ENCODE data around the gene VCAM1. TPM values are rescaled to one million over a fixed set of nuclear protein-coding genes. Genes with fewer than 3 reads are reported as not detected.
"Not testable (repeated sequence)": the region's sequence is repeated elsewhere in the genome, so short reads cannot be mapped to it uniquely, and the experiment has no call there.

VCAM1 gene
- total RNA-seq, 1 experiment from 2014 or later: not detected

DNA sequence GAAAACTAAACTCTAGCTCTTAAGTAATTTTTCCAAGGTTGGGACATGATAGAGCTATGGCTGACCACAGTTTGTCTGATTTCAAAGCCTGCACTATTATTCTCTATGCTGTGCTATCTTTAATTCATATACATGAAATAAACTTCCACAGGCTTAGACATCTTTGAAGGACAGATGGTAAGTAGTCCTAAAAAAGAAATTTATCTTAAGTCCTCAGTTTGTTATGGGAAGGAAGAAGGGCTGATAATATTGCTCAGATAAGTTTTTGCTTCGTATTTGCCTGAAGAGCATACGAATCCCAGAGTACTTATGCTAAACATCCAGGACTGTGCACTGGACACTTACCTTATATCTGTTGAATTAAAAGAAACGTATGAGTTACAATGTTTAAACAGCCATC, 39.6 kb downstream of the VCAM1 start:
- H3K27me3 ChIP-seq: no peaks in the 10 kb centered on the region
- no peak overlapping the region for H3K4me3 ChIP-seq
- no peaks in the 10 kb centered on the region for H3K9me3 ChIP-seq

DNA sequence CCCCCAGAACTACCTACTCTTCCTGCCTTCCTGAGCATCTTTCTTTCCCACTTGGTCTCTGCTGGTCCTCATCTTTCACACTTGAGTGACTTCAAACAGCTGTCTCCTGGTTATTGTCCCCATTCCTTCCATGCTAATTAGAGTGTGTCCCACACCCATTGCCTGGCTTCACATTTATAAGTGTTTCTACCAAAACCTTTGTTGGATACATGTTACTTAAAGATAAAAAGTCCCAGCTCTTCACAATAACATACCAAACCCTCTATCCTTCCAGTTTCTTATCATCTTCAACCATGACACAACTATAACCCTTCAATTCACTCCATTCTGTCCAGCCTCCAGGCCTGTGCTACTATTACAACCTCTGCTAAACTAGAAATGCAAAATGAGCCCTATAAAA, 41.0 kb downstream of the VCAM1 start:
- DNase-seq: no peak
- Histone ChIP-seq H3K9me3 (no peaks in the 10 kb centered on the region), H3K4me3 (no peak overlapping the region), H3K36me3 (no peaks in the 10 kb centered on the region), H3K27me3 (no peaks in the 10 kb centered on the region)

More for the DNA sequence above, 39.6 kb downstream of the VCAM1 start:
- DNase-seq: no peak
- no peaks in the 10 kb centered on the region for H3K36me3 ChIP-seq

DNA sequence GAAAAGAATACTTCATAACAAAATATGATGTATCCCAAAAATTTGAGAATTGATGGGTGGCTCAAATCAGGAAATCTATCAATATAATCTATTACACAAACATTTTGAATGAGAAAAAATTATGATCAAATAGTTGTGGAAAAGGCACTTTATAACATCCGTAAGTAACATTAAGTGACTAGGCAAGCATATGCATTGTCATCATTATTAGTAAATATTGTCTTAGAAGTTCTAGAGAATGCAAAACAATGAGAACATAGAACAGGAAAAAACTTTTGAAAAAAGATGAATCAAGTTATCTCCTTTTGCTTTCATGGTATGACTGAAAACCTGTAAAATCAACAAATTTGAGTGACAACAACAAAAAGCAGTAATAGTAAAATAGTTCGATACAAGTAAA, 42.9 kb downstream of the VCAM1 start:
- Histone ChIP-seq H3K4me3 (no peak overlapping the region), H3K27me3 (no peaks in the 10 kb centered on the region), H3K36me3 (no peaks in the 10 kb centered on the region), H3K9me3 (no peaks in the 10 kb centered on the region)
- no peak for DNase-seq

DNA sequence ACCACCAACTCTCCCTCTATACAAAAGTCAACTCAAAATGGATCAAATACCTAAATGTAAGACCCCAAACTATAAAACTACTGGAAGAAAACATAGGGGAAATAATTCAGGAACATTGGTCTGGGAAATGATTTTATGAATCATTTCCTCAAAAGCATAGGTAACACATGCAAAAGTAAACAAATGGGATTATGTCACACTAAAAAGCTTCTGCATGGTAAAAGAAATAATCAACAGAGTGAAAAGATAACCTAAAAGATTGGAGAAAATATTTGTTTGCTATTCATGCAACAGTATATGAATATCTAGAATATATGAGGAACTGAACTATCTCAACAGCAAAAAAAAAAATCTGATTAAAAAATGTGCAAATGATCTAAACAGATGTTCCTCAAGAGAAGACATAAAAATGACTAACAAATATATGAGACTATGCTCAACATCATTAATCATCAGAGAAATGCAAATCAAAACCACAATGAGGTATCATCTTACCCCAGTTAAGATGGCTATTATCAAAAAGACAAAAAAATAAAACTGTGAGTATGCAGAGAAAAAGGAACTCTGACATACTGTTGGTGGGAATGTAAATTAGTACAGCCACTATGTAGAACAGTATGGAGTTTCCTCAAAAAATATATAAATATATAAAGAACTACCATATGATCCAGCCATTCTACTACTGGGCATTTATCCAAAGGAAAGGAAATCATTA, 47.8 kb downstream of the VCAM1 start:
- no peaks in the 10 kb centered on the region for H3K36me3 ChIP-seq
- no peaks in the 10 kb centered on the region for H3K27me3 ChIP-seq
- no peak overlapping the region for H3K4me3 ChIP-seq
- no peaks in the 10 kb centered on the region for H3K9me3 ChIP-seq
- no peak for DNase-seq

DNA sequence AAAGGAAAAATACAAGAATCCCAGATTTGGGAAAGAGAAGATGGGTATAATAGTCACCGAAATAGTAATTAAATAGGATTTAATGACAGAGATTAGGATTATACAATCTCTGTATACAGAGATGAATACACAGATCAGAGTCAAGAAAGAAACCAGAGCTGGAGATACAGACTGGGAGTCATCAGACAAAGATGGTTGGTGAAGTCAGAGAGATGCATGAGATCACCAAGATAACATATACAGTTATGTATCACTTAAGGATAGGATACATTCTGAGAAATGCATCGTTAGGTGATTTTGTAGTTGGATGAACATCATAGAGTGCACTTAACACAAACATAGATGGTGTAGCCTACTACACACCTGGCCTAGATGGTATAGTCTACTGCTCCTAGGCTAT, 49.8 kb downstream of the VCAM1 start:
- H3K27me3 ChIP-seq: no peaks in the 10 kb centered on the region
- no peaks in the 10 kb centered on the region for H3K9me3 ChIP-seq
- no peaks in the 10 kb centered on the region for H3K36me3 ChIP-seq
- no peak for DNase-seq
- H3K4me3 ChIP-seq: no peak overlapping the region

DNA sequence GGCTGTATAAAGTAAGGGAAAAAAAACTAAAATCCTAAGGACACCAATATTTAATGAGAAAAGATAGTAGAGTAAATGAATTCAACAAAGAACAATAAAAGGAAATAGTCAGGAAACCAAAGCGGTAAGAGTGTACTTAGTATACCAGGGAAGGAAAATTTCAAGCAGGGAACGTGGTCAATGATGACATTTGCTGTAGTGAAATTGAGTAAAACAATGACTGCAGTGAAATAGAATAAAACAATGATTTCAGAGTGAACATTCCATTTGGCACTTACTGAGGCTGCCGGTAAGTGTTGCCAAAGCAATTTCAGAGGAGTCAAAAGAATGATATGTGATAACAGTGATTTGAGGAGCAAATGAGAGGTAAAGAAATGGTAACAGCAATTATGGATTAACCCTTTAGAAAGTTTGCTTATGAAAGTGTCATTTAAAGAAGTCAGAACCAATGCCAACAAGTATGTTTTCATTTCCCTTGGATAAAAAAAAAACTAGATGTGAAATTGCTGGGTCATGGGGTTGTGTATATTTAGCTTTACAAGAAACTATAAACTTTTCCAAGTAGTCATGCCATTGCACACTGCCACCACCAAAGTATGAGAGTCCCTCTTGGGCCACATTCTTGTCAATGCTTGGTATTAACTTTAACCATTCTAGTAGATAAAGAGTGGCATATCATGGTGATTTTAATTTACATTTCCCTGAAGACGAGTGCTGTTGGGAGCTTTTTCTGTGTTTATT, 50.5 kb downstream of the VCAM1 start:
- no peaks in the 10 kb centered on the region; the same call in 1 of the 2 replicates for H3K9me3 ChIP-seq
- H3K4me3 ChIP-seq: no peak overlapping the region
- DNase-seq: peak; percentile 26
- H3K27me3 ChIP-seq: no peaks in the 10 kb centered on the region
- no peaks in the 10 kb centered on the region for H3K36me3 ChIP-seq

DNA sequence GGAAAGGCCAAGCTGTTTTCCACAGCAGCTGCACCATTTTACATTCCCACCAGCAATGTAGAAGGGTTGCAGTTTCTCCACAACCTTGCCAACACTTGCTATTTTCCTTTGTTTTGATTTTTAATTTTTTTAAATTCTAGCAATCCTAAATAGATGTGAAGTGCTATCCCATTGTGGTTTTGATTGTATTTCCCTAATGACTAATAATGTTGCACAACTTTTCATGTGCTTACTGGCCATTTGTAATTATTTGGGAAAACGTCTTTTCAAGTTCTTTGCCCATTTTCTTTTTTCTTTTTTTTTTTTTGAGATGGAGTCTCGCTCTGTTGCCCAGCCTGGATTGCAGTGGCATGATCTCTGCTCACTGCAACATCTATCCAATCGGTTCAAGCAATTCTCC, 53.9 kb downstream of the VCAM1 start:
- H3K36me3 ChIP-seq: no peaks in the 10 kb centered on the region
- no peak overlapping the region for H3K4me3 ChIP-seq
- no peak for DNase-seq
- no peaks in the 10 kb centered on the region; the same call in 1 of the 2 replicates for H3K9me3 ChIP-seq
- H3K27me3 ChIP-seq: no peaks in the 10 kb centered on the region

DNA sequence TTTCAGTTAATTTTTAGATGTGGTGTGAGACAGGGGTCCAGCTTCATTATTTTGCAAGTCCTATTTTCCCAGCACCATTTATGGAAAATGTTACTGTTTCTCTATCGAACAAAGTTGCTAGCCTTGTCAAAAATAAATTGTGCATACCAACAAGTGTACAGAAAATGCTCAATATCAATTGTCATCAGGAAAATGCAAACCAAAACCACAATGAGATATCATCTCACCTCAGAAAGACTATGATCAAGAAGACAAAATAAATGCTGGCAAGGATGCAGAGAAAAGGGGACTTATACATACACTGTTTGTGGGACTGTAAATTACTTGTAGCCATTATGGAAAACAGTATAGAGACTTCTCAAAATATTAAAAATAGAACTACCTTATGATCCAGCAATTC, 54.8 kb downstream of the VCAM1 start:
- H3K27me3 ChIP-seq: no peaks in the 10 kb centered on the region
- DNase-seq: no peak

DNA sequence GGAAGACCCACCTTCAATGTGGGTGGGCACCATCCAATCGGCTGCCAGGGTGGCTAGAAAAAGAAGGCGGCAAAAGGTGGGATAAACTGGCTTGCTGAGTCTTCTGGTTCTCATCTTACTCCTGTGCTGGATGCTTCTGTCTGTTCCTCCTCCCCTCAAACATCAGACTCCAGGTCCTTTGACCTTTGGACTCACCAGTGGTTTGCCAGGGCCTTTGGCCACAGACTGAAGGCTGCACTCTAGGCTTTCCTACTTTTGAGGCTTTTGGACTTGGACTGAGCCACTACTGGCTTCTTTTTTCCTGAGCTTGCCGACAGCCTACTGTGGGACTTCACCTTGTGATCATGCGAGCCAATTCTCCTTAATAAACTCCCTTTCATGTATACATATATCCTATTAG, 55.9 kb downstream of the VCAM1 start:
- no peak overlapping the region for H3K4me3 ChIP-seq
- no peaks in the 10 kb centered on the region; the same call in 1 of the 2 replicates for H3K9me3 ChIP-seq
- H3K36me3 ChIP-seq: no peaks in the 10 kb centered on the region
- DNase-seq: no peak
- H3K27me3 ChIP-seq: no peaks in the 10 kb centered on the region

More for the DNA sequence above, 54.8 kb downstream of the VCAM1 start:
- H3K4me3 ChIP-seq: no peak overlapping the region
- no peaks in the 10 kb centered on the region; the same call in 1 of the 2 replicates for H3K9me3 ChIP-seq
- no peaks in the 10 kb centered on the region for H3K36me3 ChIP-seq

DNA sequence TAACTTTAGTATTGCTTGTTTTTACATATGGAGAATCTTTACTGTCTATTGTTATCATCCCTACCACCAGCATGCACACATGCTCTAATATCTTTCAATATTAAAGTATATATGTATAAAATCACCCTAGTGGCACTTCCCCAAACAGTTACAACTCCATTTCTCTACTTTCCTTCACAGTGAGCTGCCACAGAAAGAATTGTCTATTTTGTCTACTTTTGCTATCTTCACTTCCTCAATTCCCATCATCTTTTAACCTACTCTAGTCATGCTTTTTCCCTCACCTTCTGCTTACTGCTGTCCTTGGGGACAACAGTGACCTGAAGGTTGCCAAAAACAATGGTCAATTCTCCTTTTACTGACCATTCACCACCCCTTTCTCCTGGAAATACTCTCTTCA, 59.2 kb downstream of the VCAM1 start:
- H3K36me3 ChIP-seq: no peaks in the 10 kb centered on the region
- H3K4me3 ChIP-seq: no peak overlapping the region
- peaks cover 1% of the 10 kb centered on the region for H3K9me3 ChIP-seq
- DNase-seq: no peak
- H3K27me3 ChIP-seq: no peaks in the 10 kb centered on the region

DNA sequence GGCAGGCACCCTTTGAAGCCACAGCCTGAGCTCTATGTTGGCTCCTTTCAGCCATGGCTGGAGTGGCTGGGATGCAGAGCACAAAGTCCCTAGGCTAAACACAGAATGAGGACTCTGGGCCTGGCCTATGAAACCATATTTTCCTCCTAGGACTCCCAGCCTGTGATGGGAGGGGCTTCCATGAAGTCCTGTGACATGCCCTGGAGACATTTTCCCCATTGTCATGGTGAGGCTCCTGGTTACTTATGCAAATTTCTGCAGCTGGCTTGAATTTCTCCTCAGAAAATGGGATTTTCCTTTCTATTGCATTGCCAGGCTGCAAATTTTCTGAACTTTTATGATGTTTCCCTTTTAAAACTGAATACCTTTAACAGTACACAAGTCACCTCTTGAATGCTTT, 61.3 kb downstream of the VCAM1 start:
- H3K27me3 ChIP-seq: no peaks in the 10 kb centered on the region
- no peak overlapping the region for H3K4me3 ChIP-seq
- H3K36me3 ChIP-seq: no peaks in the 10 kb centered on the region
- H3K9me3 ChIP-seq: peaks cover 1% of the 10 kb centered on the region; the same call in 1 of the 2 replicates
- no peak for DNase-seq

DNA sequence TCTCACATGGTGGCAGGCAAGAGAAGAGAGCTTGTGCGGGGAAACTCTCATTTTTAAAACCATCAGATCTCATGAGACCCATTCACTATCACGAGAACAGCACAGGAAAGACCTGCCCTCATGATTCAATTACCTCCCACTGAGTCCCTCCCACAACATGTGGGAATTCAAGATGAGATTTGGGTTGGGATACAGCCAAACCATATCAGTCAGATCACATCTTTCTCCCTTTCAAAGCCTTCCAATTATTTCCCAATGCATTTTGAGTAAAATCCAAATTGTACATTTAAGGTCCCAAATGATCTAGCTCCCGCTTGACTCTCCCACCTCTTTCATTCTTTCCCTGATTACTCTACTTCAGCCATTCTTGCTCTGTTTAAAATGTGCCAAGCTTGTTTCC, 62.2 kb downstream of the VCAM1 start:
- not testable (repeated sequence) for H3K9me3 ChIP-seq, H3K36me3 ChIP-seq, H3K4me3 ChIP-seq, DNase-seq, H3K27me3 ChIP-seq

DNA sequence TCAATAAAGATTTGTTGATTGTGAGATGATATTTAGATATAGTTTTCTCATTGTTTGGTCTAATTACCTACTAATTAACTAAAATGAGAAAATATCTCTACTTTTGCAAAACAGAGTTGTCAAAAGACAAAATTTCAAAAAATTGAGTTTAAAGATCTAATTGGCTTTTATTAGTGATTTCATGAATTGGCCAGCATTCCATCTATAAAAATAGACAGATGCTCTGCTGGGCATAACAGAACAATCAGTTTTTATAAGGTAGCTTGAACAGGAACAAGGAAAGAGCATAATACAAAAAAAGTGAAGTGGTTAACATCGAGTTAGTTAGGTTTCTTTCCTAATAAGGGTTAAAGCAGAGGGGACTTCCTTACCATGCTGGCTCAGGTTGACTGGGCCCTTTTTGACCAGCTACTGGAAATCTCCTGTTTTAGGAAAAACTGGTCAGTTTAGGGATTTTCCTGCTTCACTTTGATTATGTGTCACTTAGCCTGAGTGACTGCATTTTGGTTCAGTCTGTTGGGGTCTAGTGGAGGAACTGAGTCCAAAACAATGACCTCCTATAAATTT, 63.0 kb downstream of the VCAM1 start:
- H3K9me3 ChIP-seq: peaks cover 1% of the 10 kb centered on the region; the same call in 1 of the 2 replicates
- H3K36me3 ChIP-seq: no peaks in the 10 kb centered on the region
- no peak for DNase-seq
- H3K4me3 ChIP-seq: no peak overlapping the region
- no peaks in the 10 kb centered on the region for H3K27me3 ChIP-seq

DNA sequence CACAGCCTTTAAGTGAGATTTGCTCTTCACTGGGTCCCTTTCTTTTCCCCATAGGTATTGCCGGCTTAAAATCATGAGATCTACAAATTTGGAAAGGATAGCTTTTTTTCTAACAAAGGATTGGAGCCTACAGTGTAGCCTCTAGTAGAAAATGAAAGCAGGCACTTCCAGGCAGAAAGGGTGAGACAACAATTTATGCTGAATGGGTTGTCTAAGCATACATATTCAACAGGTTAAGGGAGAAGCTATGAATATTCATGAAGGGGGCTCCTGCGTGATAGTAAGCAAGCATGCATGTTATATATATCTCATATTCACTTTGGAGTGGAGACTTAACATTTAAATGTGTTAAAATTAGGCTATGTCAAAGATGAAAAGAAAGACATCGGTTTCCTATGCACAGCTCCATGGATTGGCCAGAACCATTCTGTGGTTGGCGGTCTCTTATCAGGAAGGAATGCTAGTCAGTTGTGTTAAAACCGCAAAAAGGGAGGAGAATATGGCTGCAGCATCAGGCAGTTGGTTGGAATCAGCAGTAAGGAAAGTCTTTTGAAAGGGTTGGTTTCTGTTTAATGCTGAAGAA, 66.0 kb downstream of the VCAM1 start:
- Histone ChIP-seq H3K4me3 (no peak overlapping the region), H3K9me3 (peaks cover 1% of the 10 kb centered on the region; the same call in 1 of the 2 replicates), H3K36me3 (no peaks in the 10 kb centered on the region), H3K27me3 (no peaks in the 10 kb centered on the region)
- DNase-seq: peak; percentile 42

DNA sequence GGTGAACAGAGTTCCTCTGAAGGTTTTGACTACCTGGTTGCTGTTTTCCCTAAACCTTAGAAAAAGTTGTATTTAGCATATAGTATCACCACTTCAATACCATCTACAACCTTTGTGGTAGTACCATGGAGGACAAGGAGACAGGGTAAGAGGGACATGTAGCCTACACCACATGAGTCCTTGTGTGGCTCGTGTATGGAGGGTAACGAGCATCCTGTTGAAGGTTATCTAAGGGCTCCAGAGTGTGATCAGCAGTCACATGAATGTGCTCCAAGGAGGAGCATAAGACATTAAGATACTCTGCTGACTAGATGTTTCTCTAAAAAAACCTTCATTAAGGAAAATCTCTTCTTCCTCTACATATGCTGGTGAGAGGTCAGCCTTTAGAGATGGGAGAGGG, 67.3 kb downstream of the VCAM1 start:
- Histone ChIP-seq H3K36me3 (no peaks in the 10 kb centered on the region), H3K4me3 (no peak overlapping the region), H3K27me3 (no peaks in the 10 kb centered on the region), H3K9me3 (no peaks in the 10 kb centered on the region; the same call in 1 of the 2 replicates)
- no peak for DNase-seq

Measured in MG63 (cell line).